A673 (cell line): ENCODE measurements around the gene IFT74.

ENCODE experiments used
- EZH2 ChIP-seq: fragments of 200-600 bp; sonication (generic); IDR thresholded peaks from 2 replicates; pipeline ENCODE4 v1.6.1; 2017; ENCODE audit warnings: borderline replicate concordance, low read depth, mild to moderate bottlenecking, mixed read lengths, antibody characterized with exemption, low read length; ENCODE audit not compliant: poor library complexity, severe bottlenecking
- TF ChIP-seq, protein P1 (sequence below): fragments of 300-800, 200-600 bp; sonication (generic); conservative IDR thresholded peaks from 2 replicates; pipeline ENCODE4 v1.5.1; 2017; ENCODE audit warnings: low read depth, mild to moderate bottlenecking, antibody characterized with exemption, low read length, moderate library complexity, mixed read lengths

DNA sequence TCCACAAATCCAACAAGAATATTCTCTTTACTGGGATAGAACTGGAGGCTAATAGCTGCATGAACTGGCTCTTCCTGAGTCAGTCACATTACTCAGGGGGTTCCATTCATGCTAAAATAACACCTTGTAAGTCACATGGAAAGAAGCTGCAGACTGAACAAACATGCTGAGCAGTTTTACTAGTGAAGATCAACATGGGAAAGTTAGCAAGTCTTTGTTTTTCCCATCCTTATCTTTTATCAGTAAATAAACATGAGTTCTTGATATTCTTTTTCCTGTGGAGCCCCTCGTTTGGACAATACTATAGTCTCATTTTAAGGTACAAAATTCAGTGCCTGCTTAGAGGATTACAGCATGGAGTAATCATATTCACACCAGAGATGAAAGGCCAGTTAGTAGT, 109.1 kb downstream of the IFT74 start:
- TF ChIP-seq, protein P1, sequence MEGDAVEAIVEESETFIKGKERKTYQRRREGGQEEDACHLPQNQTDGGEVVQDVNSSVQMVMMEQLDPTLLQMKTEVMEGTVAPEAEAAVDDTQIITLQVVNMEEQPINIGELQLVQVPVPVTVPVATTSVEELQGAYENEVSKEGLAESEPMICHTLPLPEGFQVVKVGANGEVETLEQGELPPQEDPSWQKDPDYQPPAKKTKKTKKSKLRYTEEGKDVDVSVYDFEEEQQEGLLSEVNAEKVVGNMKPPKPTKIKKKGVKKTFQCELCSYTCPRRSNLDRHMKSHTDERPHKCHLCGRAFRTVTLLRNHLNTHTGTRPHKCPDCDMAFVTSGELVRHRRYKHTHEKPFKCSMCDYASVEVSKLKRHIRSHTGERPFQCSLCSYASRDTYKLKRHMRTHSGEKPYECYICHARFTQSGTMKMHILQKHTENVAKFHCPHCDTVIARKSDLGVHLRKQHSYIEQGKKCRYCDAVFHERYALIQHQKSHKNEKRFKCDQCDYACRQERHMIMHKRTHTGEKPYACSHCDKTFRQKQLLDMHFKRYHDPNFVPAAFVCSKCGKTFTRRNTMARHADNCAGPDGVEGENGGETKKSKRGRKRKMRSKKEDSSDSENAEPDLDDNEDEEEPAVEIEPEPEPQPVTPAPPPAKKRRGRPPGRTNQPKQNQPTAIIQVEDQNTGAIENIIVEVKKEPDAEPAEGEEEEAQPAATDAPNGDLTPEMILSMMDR = no peak
- no peak for TF ChIP-seq EZH2
